Osteoblast (primary cell): ENCODE measurements around the gene BTN1A1. TPM values are rescaled to one million over a fixed set of nuclear protein-coding genes. Genes with fewer than 3 reads are reported as not detected.

Experiments used
- DNase-seq: peaks from one replicate; pipeline ENCODE4 v3.0.0; 2011; ENCODE audit warnings: low spot score, mixed read lengths; ENCODE audit not compliant: insufficient read length; ENCODE audit errors: missing footprints
- H2AFZ ChIP-seq: 2 replicates; pipeline ENCODE4 v1.6.0; 2011; ENCODE audit warnings: mild to moderate bottlenecking, low read length
- H3K27ac ChIP-seq: 2 replicates; pipeline ENCODE4 v1.5.1; 2011; ENCODE audit warnings: mild to moderate bottlenecking, low read depth, low read length, moderate library complexity
- H3K27me3 ChIP-seq: 2 replicates; pipeline ENCODE4 v1.6.0; 2012; ENCODE audit warnings: mild to moderate bottlenecking, control low read depth, inconsistent platforms, low read length, moderate library complexity; ENCODE audit not compliant: insufficient read depth
- H3K36me3 ChIP-seq: 2 replicates; pipeline ENCODE4 v1.5.1; 2011; ENCODE audit warnings: mild to moderate bottlenecking, low read length, control low read depth, moderate library complexity; ENCODE audit not compliant: insufficient read depth
- H3K4me1 ChIP-seq: 2 replicates; pipeline ENCODE4 v1.5.1; 2011; ENCODE audit warnings: mild to moderate bottlenecking, low read length, control low read depth, moderate library complexity; ENCODE audit not compliant: insufficient read depth
- H3K4me2 ChIP-seq: 2 replicates; pipeline ENCODE4 v1.6.0; 2011; ENCODE audit warnings: mild to moderate bottlenecking, low read length; ENCODE audit not compliant: insufficient read depth
- H3K4me3 ChIP-seq: fragments of 200-600 bp; sonication (generic); 3 replicates; pipeline ENCODE4 v1.5.1; 2012; ENCODE audit warnings: mild to moderate bottlenecking, low read length, inconsistent platforms; ENCODE audit not compliant: insufficient read depth
- H3K79me2 ChIP-seq: 2 replicates; pipeline ENCODE4 v1.6.0; 2012; ENCODE audit warnings: mild to moderate bottlenecking, low read length, control low read depth, inconsistent platforms; ENCODE audit not compliant: insufficient read depth
- H3K9me3 ChIP-seq: 2 replicates; pipeline ENCODE4 v1.5.1; 2011; ENCODE audit warnings: low read depth, low read length, control low read depth
- H4K20me1 ChIP-seq: 2 replicates; pipeline ENCODE4 v1.6.0; 2012; ENCODE audit warnings: mild to moderate bottlenecking, low read length, control low read depth; ENCODE audit not compliant: insufficient read depth
- total RNA-seq: library from RNA; depleted of rRNA; stranded (reverse); fragments of >200 nt; gene quantifications from 2 replicates; pipeline ENCODE4 v1.2.3, GENCODE V29; 2012
- TF ChIP-seq, protein P1 (sequence below): IDR thresholded peaks from 2 replicates; pipeline ENCODE4 v1.5.1; 2011; ENCODE audit warnings: mild to moderate bottlenecking, low read depth, low read length, moderate library complexity; ENCODE audit errors: extremely low read depth

The BTN1A1 gene
- total RNA-seq, 1 donor: under 0.01 TPM

DNA sequence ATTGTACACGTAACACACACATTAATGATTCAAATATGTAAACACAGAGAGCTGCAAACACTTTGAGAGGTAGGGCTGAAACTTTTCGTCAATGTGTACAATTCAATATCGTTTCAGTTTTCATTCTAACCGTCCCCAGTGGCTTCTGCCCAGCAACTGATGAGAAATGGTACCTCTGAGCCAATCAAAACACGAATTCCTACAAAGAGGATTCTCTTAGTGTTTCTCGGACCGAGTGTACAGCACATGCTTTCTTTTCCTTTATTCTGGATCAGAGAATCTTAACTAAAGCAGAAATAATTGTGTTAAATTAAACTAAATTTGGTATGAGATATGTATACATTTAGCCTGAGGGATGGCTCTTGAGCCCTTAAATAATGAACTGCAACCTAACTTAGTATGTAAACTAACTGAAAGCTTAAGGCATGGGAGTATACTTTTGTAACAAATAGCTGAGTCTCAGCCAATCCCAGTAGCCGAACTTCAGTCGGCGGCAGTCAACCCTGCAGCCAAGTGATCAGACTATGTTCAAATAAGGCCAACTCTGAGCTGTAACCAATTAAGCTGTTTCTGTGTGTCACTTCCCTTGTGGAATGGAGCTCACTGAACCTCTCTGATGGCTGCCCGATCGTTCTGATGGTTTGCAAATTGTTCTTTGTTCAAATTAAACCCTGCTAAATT, 26.2 kb upstream of the BTN1A1 start:
- no peaks in the 10 kb centered on the region for H3K9me3 ChIP-seq
- H4K20me1 ChIP-seq: no peaks in the 10 kb centered on the region
- H2AFZ ChIP-seq: peak overlapping the region; percentile 82
- H3K4me2 ChIP-seq: peak overlapping the region; percentile 88
- peaks cover 15% of the 10 kb centered on the region for H3K4me1 ChIP-seq
- DNase-seq: peak; percentile 91
- H3K27ac ChIP-seq: peak overlapping the region; percentile 73
- TF ChIP-seq, protein P1, sequence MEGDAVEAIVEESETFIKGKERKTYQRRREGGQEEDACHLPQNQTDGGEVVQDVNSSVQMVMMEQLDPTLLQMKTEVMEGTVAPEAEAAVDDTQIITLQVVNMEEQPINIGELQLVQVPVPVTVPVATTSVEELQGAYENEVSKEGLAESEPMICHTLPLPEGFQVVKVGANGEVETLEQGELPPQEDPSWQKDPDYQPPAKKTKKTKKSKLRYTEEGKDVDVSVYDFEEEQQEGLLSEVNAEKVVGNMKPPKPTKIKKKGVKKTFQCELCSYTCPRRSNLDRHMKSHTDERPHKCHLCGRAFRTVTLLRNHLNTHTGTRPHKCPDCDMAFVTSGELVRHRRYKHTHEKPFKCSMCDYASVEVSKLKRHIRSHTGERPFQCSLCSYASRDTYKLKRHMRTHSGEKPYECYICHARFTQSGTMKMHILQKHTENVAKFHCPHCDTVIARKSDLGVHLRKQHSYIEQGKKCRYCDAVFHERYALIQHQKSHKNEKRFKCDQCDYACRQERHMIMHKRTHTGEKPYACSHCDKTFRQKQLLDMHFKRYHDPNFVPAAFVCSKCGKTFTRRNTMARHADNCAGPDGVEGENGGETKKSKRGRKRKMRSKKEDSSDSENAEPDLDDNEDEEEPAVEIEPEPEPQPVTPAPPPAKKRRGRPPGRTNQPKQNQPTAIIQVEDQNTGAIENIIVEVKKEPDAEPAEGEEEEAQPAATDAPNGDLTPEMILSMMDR: no peak
- H3K79me2 ChIP-seq: peaks cover 2% of the 10 kb centered on the region
- peaks cover 4% of the 10 kb centered on the region for H3K36me3 ChIP-seq
- H3K4me3 ChIP-seq: peak overlapping the region; percentile 68
- H3K27me3 ChIP-seq: no peaks in the 10 kb centered on the region

DNA sequence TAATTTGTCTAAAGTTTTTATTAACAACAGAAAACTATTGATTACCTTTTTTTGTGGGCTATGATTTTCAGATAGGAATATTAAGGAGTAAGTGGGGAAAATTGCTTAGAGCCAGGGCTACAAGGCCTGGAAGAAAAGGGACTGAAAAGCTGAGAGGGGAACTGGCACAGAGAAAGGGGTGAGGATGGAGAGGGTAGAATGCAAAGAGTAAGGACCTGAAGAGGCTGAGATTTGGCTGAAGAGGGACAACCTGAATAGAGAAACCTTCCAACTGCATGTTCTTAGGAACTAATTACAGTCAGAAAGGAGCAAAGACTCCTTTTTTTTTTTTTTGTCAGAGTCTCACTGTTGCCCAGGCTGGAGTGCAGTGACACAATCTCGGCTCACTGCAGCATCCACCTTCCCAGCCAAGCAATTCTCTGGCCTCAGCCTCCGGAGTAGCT, 25.6 kb upstream of the BTN1A1 start:
- no peak for DNase-seq
- H3K79me2 ChIP-seq: peaks cover 2% of the 10 kb centered on the region
- peaks cover 15% of the 10 kb centered on the region for H3K4me1 ChIP-seq
- H3K27me3 ChIP-seq: no peaks in the 10 kb centered on the region
- no peaks in the 10 kb centered on the region for H3K9me3 ChIP-seq
- no peaks in the 10 kb centered on the region for H3K36me3 ChIP-seq
- H2AFZ ChIP-seq: peak overlapping the region; percentile 82
- TF ChIP-seq, protein P1: no peak
- peak overlapping the region; percentile 68 for H3K4me3 ChIP-seq
- H3K4me2 ChIP-seq: peak overlapping the region; percentile 88
- peak overlapping the region; percentile 73 for H3K27ac ChIP-seq
- no peaks in the 10 kb centered on the region for H4K20me1 ChIP-seq

DNA sequence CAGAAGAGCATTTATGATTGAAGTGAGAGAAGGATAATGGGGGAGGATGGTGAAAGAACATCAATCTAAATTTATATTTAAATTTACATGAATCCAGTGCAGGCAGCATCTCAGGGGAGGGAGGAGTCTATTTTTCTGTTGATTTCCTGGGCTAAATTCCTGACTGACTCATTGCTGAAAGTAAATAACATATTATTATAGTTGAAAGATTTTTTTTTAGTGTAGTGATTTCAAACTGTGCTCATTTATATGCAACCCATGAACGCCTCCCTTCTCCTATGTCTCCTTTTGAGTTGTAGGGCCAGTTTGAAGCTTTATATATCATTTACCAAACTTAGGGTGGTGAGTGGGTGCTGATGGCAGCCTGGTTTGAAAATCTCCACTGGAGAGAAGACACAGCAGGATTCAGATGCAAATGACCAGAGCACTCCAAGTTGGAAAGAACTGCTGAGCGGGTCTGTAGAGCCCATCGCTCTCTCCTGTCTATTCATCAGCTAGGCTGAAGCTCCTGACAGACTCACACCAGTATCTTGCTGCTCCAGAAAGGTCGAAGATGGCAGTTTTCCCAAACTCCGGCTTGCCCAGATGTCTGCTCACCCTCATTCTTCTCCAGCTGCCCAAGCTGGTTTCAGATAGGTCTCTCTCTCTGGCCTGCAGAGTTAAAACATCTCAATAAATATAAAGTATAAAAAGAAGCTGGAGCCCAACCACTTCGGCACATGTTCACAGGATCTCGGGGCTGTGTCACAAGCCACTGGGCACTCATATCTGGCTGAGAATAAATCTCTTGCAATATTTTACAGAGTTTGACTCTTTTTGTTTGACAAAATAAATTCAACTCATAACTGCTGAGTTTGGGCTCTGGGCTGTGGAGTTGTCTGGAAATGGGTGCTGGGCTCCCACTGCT, 24.0 kb upstream of the BTN1A1 start:
- Histone ChIP-seq H3K9me3 (no peaks in the 10 kb centered on the region), H3K4me2 (no peak overlapping the region), H3K4me1 (peaks cover 15% of the 10 kb centered on the region), H3K27me3 (no peaks in the 10 kb centered on the region), H3K27ac (no peak overlapping the region), H3K4me3 (no peak overlapping the region), H2AFZ (peak overlapping the region; percentile 12), H3K79me2 (peaks cover 2% of the 10 kb centered on the region), H4K20me1 (no peaks in the 10 kb centered on the region), H3K36me3 (no peaks in the 10 kb centered on the region)
- TF ChIP-seq, protein P1: no peak
- DNase-seq: peak; percentile 44

DNA sequence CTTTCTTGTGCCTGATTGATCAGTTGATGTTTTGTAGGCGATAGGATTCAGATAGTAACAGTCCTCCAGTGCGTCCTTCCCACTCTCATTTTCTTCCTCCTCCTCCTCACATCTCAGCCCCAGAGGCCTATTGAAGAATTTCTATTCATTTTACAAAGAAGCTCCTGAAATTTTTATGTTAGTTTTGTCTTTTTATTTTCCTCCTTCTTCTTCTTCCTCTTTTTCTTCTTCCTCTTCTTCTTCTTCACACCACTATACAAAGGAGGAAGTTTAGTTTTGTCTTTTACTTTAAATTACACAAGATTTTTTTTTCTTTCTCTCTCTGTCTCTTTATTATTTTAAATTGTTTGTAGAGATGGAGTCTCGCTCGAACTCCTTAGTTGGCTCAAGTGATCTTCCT, 23.2 kb upstream of the BTN1A1 start:
- H3K27me3 ChIP-seq: no peaks in the 10 kb centered on the region
- H3K9me3 ChIP-seq: no peaks in the 10 kb centered on the region
- no peak overlapping the region for H3K27ac ChIP-seq
- H3K36me3 ChIP-seq: no peaks in the 10 kb centered on the region
- H3K4me1 ChIP-seq: peaks cover 15% of the 10 kb centered on the region
- H2AFZ ChIP-seq: no peak overlapping the region
- DNase-seq: no peak
- H4K20me1 ChIP-seq: no peaks in the 10 kb centered on the region
- H3K79me2 ChIP-seq: peaks cover 2% of the 10 kb centered on the region
- H3K4me3 ChIP-seq: no peak overlapping the region
- TF ChIP-seq, protein P1: no peak
- H3K4me2 ChIP-seq: no peak overlapping the region
